H54 (cell line): ENCODE data around the gene PLEKHG4B.
A peak's percentile ranks its signal among the peaks of the same experiment; 100 is the strongest.

ENCODE experiments used
- DNase-seq: peaks from one replicate; pipeline ENCODE4 v3.0.0; 2011; ENCODE audit warnings: low spot score, mixed read lengths; ENCODE audit not compliant: insufficient read length
- FAIRE-seq: peaks from 3 replicates; lab custom pipeline; 2011; peaks lifted over from hg19 to GRCh38; lab: Jason Lieb, UNC
- POLR2A ChIP-seq: IDR thresholded peaks from 2 replicates; pipeline ENCODE4 v1.6.1; 2011; ENCODE audit warnings: low read depth, mild to moderate bottlenecking, low read length

The PLEKHG4B gene

GRCh38 chr5:186091-187041, 94.4 kb downstream of the PLEKHG4B start:
- no peak for FAIRE-seq
- TF ChIP-seq POLR2A, result no peak

GRCh38 chr5:187042-187431, 95.1 kb downstream of the PLEKHG4B start:
- no peak for TF ChIP-seq POLR2A
- DNase-seq (no peak), FAIRE-seq (no peak)

More at GRCh38 chr5:186091-187041, 94.4 kb downstream of the PLEKHG4B start:
- no peak for DNase-seq

GRCh38 chr5:187617-188451, 95.9 kb downstream of the PLEKHG4B start:
- DNase-seq, result no peak
- no peak for TF ChIP-seq POLR2A
- FAIRE-seq, result no peak

GRCh38 chr5:188488-189481, 96.8 kb downstream of the PLEKHG4B start:
- DNase-seq (peak; percentile 100), FAIRE-seq (peak; percentile 73)
- 0 out of 2 replicates have a peak, but pooled peaks have one; percentile 9 for TF ChIP-seq POLR2A

GRCh38 chr5:189486-189885, 97.5 kb downstream of the PLEKHG4B start:
- no peak for DNase-seq
- no peak for TF ChIP-seq POLR2A
- FAIRE-seq, result no peak

- TF ChIP-seq POLR2A, result no peak
- no peak for DNase-seq
- no peak for FAIRE-seq
Observed at GRCh38 chr5:189976-190365, 98.0 kb downstream of the PLEKHG4B start.

GRCh38 chr5:190366-191035, 98.5 kb downstream of the PLEKHG4B start:
- DNase-seq (no peak), FAIRE-seq (no peak)
- no peak for TF ChIP-seq POLR2A

GRCh38 chr5:191036-191948, 99.3 kb downstream of the PLEKHG4B start, which contains the start of gene LRRC14B:
Gene LRRC14B, plus strand, starts transcription at chr5:191495. Its CDS starts 44 bp downstream, at chr5:191539.
- FAIRE-seq, result no peak
- no peak for TF ChIP-seq POLR2A
- DNase-seq, result no peak

- FAIRE-seq, result no peak
- DNase-seq, result no peak
- no peak; the same call in 1 of the 2 replicates for TF ChIP-seq POLR2A
Observed at GRCh38 chr5:191949-192690, 100.2 kb downstream of the PLEKHG4B start.

GRCh38 chr5:192691-192969, 100.7 kb downstream of the PLEKHG4B start:
- DNase-seq (no peak), FAIRE-seq (no peak)
- no peak for TF ChIP-seq POLR2A
